GM18517 (cell line): ENCODE measurements around the gene TPPP.
"Not testable (repeated sequence)": the region's sequence is repeated elsewhere in the genome, so short reads cannot be mapped to it uniquely, and the experiment has no call there.

ENCODE experiments used
- ATAC-seq: cut with Tn5 transposase; IDR thresholded peaks from one replicate; pipeline ENCODE4 v1.9.1; 2021; ENCODE audit warnings: mild to moderate bottlenecking, moderate library complexity; ENCODE audit not compliant: unreplicated experiment

TPPP gene

GRCh38 chr5:679166-679895 lies 13.8 kb downstream of the TPPP start:
- not testable (repeated sequence) for ATAC-seq

DNA sequence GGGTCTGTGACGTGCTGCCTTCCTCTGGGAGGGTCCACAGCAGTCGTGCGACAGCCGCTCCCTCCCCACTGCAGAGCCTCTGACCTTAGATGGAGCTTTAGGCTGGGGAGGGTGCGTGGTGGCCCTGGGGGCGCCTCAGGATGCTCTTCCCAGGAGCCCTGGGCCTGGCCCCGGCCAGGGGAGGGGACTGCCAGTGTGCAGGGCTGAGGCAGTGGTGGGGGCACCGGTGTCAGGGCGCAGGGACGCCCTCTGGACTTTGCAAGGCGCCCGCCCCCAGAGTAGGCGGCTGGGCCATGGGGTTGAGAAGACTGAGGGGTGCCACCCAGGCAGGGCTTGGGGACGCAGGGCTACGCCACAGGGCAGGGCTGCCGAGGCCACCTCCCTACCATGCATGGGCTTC lies 14.6 kb downstream of the TPPP start:
- not testable (repeated sequence) for ATAC-seq

GRCh38 chr5:677131-678101 lies 15.7 kb downstream of the TPPP start:
- no peak for ATAC-seq

GRCh38 chr5:676699-677076 lies 16.5 kb downstream of the TPPP start:
- ATAC-seq: no peak

DNA sequence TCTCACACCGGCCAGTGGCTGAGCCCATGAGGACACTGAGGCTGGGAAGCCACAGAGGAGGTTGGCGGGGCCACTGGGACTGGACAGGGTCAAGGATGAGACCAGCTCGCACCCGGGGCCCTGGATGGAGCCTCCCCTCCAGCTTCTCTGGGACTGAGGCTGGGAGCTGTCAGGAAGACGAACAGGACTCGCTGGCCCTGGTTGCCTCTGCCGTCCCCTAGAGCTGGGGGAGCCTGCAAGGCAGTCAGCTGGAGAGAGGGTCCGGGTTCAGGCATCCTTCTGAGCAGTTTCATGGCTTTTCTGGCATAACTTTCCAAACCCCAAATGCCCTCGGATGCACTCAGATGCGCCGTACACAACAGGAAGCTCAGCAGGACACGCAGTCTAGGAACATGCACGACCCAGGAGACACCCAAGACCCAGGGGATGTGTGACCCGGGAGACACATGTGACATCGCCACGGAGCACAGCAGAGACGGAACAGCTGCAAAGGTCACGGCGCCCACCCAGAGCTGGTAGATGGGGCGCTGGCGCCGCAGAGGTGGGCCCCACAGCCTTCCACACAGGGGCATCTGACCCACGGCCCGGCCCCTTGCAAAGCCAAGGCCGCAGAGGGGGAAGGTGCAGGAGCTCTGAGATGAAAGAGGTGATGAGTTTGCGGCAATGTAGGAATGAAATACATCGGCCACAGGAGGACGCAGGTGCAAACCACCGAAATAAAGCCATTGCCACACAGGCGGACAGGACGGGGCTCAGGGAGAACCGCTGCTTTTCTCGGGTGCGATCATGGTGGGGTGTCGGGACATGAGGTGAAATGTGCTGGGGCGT lies 17.1 kb downstream of the TPPP start:
- no peak for ATAC-seq

- no peak for ATAC-seq
Observed at GRCh38 chr5:675111-675870, 17.9 kb downstream of the TPPP start.

GRCh38 chr5:674630-675011 lies 18.5 kb downstream of the TPPP start:
- ATAC-seq: no peak

DNA sequence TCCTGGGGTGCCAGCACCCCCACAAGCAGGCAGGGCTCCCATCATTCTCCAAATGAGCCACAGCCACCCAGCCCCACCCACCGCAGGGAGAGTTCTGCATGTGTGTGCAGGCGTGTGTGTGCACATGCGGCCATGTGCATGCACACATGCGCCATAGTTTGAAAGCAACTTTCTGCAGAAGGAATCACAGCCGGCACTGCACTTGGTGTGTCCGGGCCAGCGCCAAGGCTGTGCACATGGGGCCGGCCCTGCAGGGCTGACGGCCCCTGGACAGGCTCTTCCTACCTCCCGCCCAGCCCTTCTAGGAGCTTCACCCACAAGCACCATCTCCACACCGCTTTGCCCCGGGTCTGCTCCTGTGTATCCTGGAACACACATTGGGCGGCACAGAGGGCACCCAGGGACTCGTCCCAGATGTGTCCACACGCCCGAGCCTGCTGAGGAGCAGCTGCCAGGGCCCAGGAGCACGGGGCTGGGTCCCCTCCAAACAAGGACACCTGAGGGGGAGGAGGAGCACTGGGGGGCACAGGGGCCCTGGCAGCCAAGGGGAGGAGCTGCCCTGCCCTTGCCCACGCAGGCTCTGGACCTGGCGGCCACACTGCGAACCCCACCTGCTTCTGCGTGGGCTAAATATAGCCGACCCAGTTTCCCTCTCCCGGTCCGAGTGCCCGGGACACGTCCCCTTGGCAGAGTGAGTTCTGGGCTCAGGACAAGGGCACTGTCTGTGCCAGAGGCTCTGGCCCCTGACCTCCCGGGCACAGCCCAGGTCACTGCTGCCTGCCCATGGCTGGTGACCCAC lies 19.1 kb downstream of the TPPP start:
- no peak for ATAC-seq

GRCh38 chr5:673161-673830 lies 19.9 kb downstream of the TPPP start:
- ATAC-seq: no peak

- no peak for ATAC-seq
Observed at GRCh38 chr5:672329-673160, 20.6 kb downstream of the TPPP start.

GRCh38 chr5:671459-672328 lies 21.5 kb downstream of the TPPP start:
- peak; percentile 61 for ATAC-seq

- ATAC-seq: no peak
Observed at GRCh38 chr5:670396-671270, 22.5 kb downstream of the TPPP start.

- ATAC-seq: no peak
Observed at GRCh38 chr5:669842-670395, 23.2 kb downstream of the TPPP start.

DNA sequence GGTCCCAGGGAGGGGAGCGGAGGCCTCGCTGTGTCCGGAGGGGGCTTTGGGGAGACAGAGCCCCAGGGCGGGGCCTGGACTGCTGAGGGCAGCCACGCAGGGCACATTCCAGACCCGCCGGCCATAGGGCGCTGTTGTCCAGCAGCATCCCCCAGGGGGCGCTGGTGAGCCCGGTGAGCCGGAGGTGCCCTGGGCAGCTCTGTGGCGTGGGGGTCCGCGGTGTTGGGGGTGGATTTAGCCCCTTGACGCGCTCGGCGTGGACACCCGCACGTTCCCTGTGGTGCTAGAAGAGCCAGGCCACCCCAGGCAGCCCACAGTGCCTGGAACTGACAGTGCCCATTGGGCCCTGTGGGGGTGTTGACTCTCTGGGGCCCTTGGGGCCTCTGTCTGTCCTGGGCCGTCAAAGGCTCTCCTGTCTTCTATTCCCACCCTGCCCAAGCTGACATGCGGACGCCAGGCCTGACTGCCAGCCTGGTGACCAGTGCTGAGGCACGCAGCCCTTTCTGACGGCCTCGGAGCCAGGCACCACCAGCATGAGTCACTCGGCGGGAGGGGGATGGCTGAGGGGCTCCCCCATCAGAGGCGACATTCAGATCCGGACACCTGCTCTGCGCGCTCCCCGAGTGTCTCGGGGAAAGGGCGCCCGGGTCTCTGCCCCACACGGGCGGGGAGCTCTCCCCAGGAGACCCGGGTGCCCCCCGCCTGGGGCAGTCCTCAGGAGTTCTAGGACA lies 23.9 kb downstream of the TPPP start:
- no peak for ATAC-seq

GRCh38 chr5:668283-668995 lies 24.7 kb downstream of the TPPP start:
- no peak for ATAC-seq
